OCI-LY1 (cell line): Measurements from ENCODE around the gene ZNF722.
"Not testable (repeated sequence)": the region's sequence is repeated elsewhere in the genome, so short reads cannot be mapped to it uniquely, and the experiment has no call there.

Experiments used
- H2AFZ ChIP-seq: fragments of 200-600 bp; sonication (generic), shearing (Covaris generic); 2 replicates; pipeline ENCODE4 v1.6.0; 2014; ENCODE audit warnings: antibody characterized with exemption, mild to moderate bottlenecking, low read length
- H3F3A ChIP-seq: fragments of 200-600 bp; sonication (generic), shearing (Covaris generic); 2 replicates; pipeline ENCODE4 v1.6.0; 2014; ENCODE audit warnings: mild to moderate bottlenecking, antibody characterized with exemption, low read length, moderate library complexity; ENCODE audit not compliant: insufficient read depth
- H3K27ac ChIP-seq: fragments of 200-600 bp; sonication (generic); 2 replicates; pipeline ENCODE4 v1.5.1; 2014; ENCODE audit warnings: low read length, mixed run types, mild to moderate bottlenecking, low read depth; ENCODE audit not compliant: poor library complexity, severe bottlenecking
- H3K27me3 ChIP-seq: fragments of 200-600 bp; sonication (generic); 2 replicates; pipeline ENCODE4 v1.6.0; 2014; ENCODE audit warnings: antibody characterized with exemption, mild to moderate bottlenecking, low read length, moderate library complexity; ENCODE audit not compliant: insufficient read depth
- H3K36me3 ChIP-seq: fragments of 200-600 bp; sonication (generic); 2 replicates; pipeline ENCODE4 v1.6.1; 2014; ENCODE audit warnings: mild to moderate bottlenecking, antibody characterized with exemption, low read length, moderate library complexity, mixed read lengths; ENCODE audit not compliant: insufficient read depth
- H3K4me1 ChIP-seq: fragments of 200-600 bp; sonication (generic); 2 replicates; pipeline ENCODE4 v1.5.1; 2014; ENCODE audit warnings: mild to moderate bottlenecking, low read length, moderate library complexity; ENCODE audit not compliant: insufficient read depth, severe bottlenecking
- H3K4me2 ChIP-seq: fragments of 200-600 bp; sonication (generic), shearing (Covaris generic); 2 replicates; pipeline ENCODE4 v1.6.1; 2014; ENCODE audit warnings: low read length
- H3K4me3 ChIP-seq: fragments of 200-600 bp; sonication (generic); 2 replicates; pipeline ENCODE4 v1.5.1; 2014; ENCODE audit warnings: low read length, low read depth, mild to moderate bottlenecking, mixed read lengths; ENCODE audit not compliant: poor library complexity, severe bottlenecking
- H3K79me2 ChIP-seq: fragments of 200-600 bp; shearing (Covaris generic); 2 replicates; pipeline ENCODE4 v1.6.1; 2016; ENCODE audit warnings: mixed run types, low read length, mixed read lengths; ENCODE audit not compliant: insufficient read depth
- H3K9ac ChIP-seq: fragments of 200-600 bp; sonication (generic), shearing (Covaris generic); 2 replicates; pipeline ENCODE4 v1.6.1; 2014; ENCODE audit warnings: mild to moderate bottlenecking, low read length, mixed read lengths
- H3K9me2 ChIP-seq: fragments of 200-600 bp; sonication (generic), shearing (Covaris generic); 2 replicates; pipeline ENCODE4 v1.6.1; 2014; ENCODE audit warnings: low read depth, mild to moderate bottlenecking, low read length, mixed read lengths
- H3K9me3 ChIP-seq: fragments of 200-600 bp; shearing (Covaris generic); 2 replicates; pipeline ENCODE4 v1.6.1; 2014; ENCODE audit warnings: low read length, mixed read lengths
- H4K20me1 ChIP-seq: fragments of 200-600 bp; sonication (generic), shearing (Covaris generic); 2 replicates; pipeline ENCODE4 v1.6.0; 2016; ENCODE audit warnings: mild to moderate bottlenecking, low read length; ENCODE audit not compliant: insufficient read depth
- CTCF ChIP-seq: fragments of 200-600 bp; sonication (generic), shearing (Covaris generic); IDR thresholded peaks from 2 replicates; pipeline ENCODE4 v1.5.1; 2017; ENCODE audit warnings: mild to moderate bottlenecking, antibody characterized with exemption, low read length, moderate library complexity, mixed read lengths
- EZH2 ChIP-seq: fragments of 200-600 bp; sonication (generic), shearing (Covaris generic); IDR thresholded peaks from 2 replicates; pipeline ENCODE4 v1.8.0; 2017; ENCODE audit warnings: borderline replicate concordance, mixed run types, mild to moderate bottlenecking, antibody characterized with exemption, low read length, moderate library complexity, mixed read lengths

Gene ZNF722

GRCh38 chr7:63998549-63998948 is at the start of gene ZNF722:
Gene ZNF722, plus strand, starts transcription at chr7:63998849. Its CDS starts 113 bp downstream, at chr7:63998962.
- TF ChIP-seq CTCF = no peak
- no peak for TF ChIP-seq EZH2
- Histone ChIP-seq H3F3A (no peaks in the 10 kb centered on the region), H2AFZ (no peak within 1 kb of the TSS), H3K4me3 (no peak within 1 kb of the TSS), H3K9me3 (peaks cover 10% of the 10 kb centered on the region; the same call in 1 of the 2 replicates), H3K4me2 (no peak within 1 kb of the TSS), H3K4me1 (no peaks in the 10 kb centered on the region), H4K20me1 (no peaks in the 10 kb centered on the region), H3K79me2 (no peaks in the 10 kb centered on the region), H3K27me3 (no peaks in the 10 kb centered on the region), H3K9ac (no peak within 1 kb of the TSS), H3K27ac (no peak within 1 kb of the TSS), H3K36me3 (no peaks in the 10 kb centered on the region), H3K9me2 (no peaks in the 10 kb centered on the region)

GRCh38 chr7:63953181-63953580 is 45.5 kb upstream of the ZNF722 start:
- Histone ChIP-seq H3K27me3 (no peaks in the 10 kb centered on the region), H3K9me2 (no peaks in the 10 kb centered on the region), H3K27ac (no peak overlapping the region), H3K4me2 (no peak overlapping the region), H3K79me2 (no peaks in the 10 kb centered on the region), H4K20me1 (no peaks in the 10 kb centered on the region), H3K9ac (no peak overlapping the region), H3F3A (no peaks in the 10 kb centered on the region), H2AFZ (no peak overlapping the region), H3K9me3 (no peaks in the 10 kb centered on the region), H3K4me1 (no peaks in the 10 kb centered on the region), H3K4me3 (no peak overlapping the region), H3K36me3 (no peaks in the 10 kb centered on the region)
- TF ChIP-seq CTCF = no peak
- TF ChIP-seq EZH2 = no peak

- TF ChIP-seq CTCF (no peak), EZH2 (no peak)
- Histone ChIP-seq H3K4me2 (no peak overlapping the region), H3K9me3 (peaks cover 5% of the 10 kb centered on the region; the same call in 1 of the 2 replicates), H3K27me3 (no peaks in the 10 kb centered on the region), H3K27ac (no peak overlapping the region), H3K4me1 (no peaks in the 10 kb centered on the region), H3K4me3 (no peak overlapping the region), H3K9me2 (peaks cover 3% of the 10 kb centered on the region; the same call in 1 of the 2 replicates), H3F3A (no peaks in the 10 kb centered on the region), H4K20me1 (no peaks in the 10 kb centered on the region), H3K9ac (no peak overlapping the region), H3K36me3 (no peaks in the 10 kb centered on the region), H3K79me2 (no peaks in the 10 kb centered on the region), H2AFZ (no peak overlapping the region)
These were observed 30.0 kb upstream of the ZNF722 start for GRCh38 chr7:63968629-63969028.

GRCh38 chr7:64015496-64015895 is 16.8 kb downstream of the ZNF722 start:
- not testable (repeated sequence) for H3K4me2 ChIP-seq, H3K79me2 ChIP-seq, H3F3A ChIP-seq, H3K9ac ChIP-seq, H3K36me3 ChIP-seq, H3K4me3 ChIP-seq, H2AFZ ChIP-seq, H3K27me3 ChIP-seq, H3K27ac ChIP-seq, H3K4me1 ChIP-seq, H3K9me2 ChIP-seq, H4K20me1 ChIP-seq
- peaks cover 23% of the 10 kb centered on the region for H3K9me3 ChIP-seq
